ENCODE data around the gene IRF9.

- no peak for TF ChIP-seq CTCF (IDR thresholded peaks at IDR 0.05; ENCODE audit: poor library complexity)
- TF ChIP-seq EZH2 (IDR thresholded peaks at IDR 0.05; ENCODE audit: borderline replicate concordance), result no peak
Measured at GRCh38 chr14:24159777-24160498, 1.1 kb upstream of the IRF9 start.

Measured in hepatocyte (in vitro differentiated cells).